ENCODE data around the gene SLC30A2.
"Not testable (repeated sequence)": the region's sequence is repeated elsewhere in the genome, so short reads cannot be mapped to it uniquely, and the experiment has no call there.

The SLC30A2 gene, protein sequence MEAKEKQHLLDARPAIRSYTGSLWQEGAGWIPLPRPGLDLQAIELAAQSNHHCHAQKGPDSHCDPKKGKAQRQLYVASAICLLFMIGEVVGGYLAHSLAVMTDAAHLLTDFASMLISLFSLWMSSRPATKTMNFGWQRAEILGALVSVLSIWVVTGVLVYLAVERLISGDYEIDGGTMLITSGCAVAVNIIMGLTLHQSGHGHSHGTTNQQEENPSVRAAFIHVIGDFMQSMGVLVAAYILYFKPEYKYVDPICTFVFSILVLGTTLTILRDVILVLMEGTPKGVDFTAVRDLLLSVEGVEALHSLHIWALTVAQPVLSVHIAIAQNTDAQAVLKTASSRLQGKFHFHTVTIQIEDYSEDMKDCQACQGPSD

GRCh38 chr1:26045722-26046245 is at the start of gene SLC30A2:
Gene SLC30A2 (minus strand): TSS chr1:26046118. CDS start chr1:26045896, 222 bp downstream.
- DNase-seq (ENCODE audit: low spot score), result peak; percentile 47

DNA sequence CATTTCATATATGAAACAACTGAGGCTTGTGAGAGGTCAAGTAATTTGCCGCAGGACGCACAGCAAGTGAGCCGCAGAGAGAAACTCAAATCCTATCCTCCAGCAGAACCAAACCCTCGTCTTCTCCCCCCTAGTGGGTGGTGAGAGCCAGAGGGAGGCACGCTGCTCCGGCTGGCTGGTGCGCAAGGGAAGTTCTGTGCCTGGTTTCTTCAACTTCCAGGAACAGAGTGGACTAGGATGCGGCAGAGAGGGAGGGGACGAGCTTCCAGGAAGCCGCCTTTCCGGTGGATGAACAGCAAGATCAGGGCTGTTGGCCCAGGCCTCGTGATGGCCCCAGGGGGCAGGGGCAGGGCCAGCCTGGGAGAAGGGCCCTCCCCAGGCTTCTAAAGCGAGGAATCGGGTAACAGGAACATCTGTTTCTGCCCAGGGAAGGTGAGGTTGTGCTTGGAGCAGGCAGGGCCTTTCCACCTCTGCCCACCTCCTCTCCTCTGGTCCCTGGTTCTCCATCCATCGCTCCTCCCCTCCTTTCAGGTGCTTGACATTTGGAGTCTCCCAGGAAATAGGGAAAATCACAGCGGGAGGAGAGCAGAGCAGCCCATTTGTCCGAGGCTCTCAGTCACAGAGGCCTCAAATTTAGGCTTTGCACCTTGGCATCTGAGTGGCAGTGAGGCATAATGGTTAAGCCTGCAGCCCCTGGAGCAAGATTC is 48.9 kb upstream of the SLC30A2 start:
- DNase-seq (ENCODE audit: low spot score), result peak; percentile 46

- DNase-seq (ENCODE audit: low spot score), result no peak
These were observed 48.3 kb upstream of the SLC30A2 start for GRCh38 chr1:26094076-26094669.

- not testable (repeated sequence) for DNase-seq (ENCODE audit: low spot score)
These were observed 47.7 kb upstream of the SLC30A2 start for GRCh38 chr1:26093569-26093968.

DNA sequence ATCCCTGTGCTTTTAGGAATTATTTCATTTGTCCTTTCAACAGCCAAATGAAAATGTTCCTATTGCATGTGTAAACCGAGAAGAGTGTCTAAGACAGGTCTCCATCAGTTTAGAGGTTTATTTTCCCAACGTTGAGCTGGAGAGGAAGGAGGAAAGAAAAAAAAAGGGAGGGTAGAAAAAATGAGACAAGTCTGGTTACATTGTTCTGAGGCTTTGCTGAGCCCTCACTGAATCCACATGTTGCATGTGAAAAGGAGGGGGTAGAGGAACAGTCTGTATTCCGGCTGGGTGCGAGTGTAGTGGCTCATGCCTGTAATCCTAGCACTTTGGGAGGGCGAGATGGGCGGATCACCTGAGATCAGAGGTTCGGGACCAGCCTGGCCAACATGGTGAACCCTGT is 46.5 kb upstream of the SLC30A2 start:
- DNase-seq (ENCODE audit: low spot score), result no peak

GRCh38 chr1:26090893-26091292 is 45.0 kb upstream of the SLC30A2 start:
- no peak for DNase-seq (ENCODE audit: low spot score)

GRCh38 chr1:26089125-26089524 is 43.2 kb upstream of the SLC30A2 start:
- no peak for DNase-seq (ENCODE audit: low spot score)

DNA sequence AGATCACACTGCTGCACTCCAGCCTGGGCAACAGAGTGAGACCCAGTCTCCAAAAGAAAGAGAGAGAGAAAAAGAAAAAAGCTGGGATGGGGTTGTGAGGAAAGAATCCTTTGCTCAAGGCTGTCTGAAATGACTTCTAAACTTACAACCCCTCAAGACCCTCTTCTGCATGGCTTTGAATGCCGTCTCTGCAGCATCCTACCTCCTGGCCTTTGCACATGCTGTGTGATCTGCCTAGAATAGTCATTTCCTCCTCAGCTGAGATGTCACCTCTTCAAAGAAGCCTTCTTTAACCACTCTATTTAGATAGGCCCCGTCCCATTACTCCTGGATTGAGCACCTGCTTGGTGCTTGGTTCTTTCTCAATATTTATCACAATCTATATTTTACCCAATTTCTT is 38.9 kb upstream of the SLC30A2 start:
- DNase-seq (ENCODE audit: low spot score), result no peak

GRCh38 chr1:26084091-26084561 is 38.2 kb upstream of the SLC30A2 start:
- no peak for DNase-seq (ENCODE audit: low spot score)

- DNase-seq (ENCODE audit: low spot score), result peak; percentile 66
These were observed 37.3 kb upstream of the SLC30A2 start for GRCh38 chr1:26083208-26083607.

- DNase-seq (ENCODE audit: low spot score), result no peak
These were observed 36.1 kb upstream of the SLC30A2 start for GRCh38 chr1:26082020-26082350.

- no peak for DNase-seq (ENCODE audit: low spot score)
These were observed 35.5 kb upstream of the SLC30A2 start for GRCh38 chr1:26081267-26082019.

- no peak for DNase-seq (ENCODE audit: low spot score)
These were observed 34.3 kb upstream of the SLC30A2 start for GRCh38 chr1:26079960-26080814.

DNA sequence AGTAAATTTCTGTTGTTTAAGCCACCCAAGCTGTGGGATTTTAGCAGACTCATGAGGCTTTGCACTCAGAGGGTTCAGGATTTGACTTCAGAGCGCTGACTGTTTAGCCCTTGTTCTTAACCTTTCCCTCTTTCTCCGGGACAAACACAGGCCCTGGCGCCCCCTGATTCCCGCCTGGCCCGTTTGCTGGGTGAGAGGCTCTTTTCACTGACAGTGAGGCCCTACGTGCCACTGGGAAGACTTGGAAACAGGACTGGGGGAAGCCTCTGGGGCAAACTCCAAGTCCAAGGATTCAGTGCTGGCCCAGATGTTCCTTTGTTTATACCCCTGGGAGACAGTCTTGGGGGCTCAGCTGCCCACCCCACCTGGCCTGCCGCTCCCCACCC is 33.3 kb upstream of the SLC30A2 start:
- DNase-seq (ENCODE audit: low spot score), result no peak

- DNase-seq (ENCODE audit: low spot score), result no peak
These were observed 32.6 kb upstream of the SLC30A2 start for GRCh38 chr1:26078286-26079177.

- DNase-seq (ENCODE audit: low spot score), result no peak
These were observed 31.6 kb upstream of the SLC30A2 start for GRCh38 chr1:26077524-26077923.

- no peak for DNase-seq (ENCODE audit: low spot score)
These were observed 29.7 kb upstream of the SLC30A2 start for GRCh38 chr1:26075421-26076144.

GRCh38 chr1:26072305-26072704 is 26.4 kb upstream of the SLC30A2 start:
- no peak for DNase-seq (ENCODE audit: low spot score)

GRCh38 chr1:26070963-26071342 is 25.0 kb upstream of the SLC30A2 start:
- DNase-seq (ENCODE audit: low spot score), result no peak
